ENCODE data around the gene CA9.

CA9 gene

GRCh38 chr9:35691757-35692301, 18.1 kb downstream of the CA9 start:
- DNase-seq: no peak

- DNase-seq: no peak
Observed at GRCh38 chr9:35695943-35696401, 22.2 kb downstream of the CA9 start.

GRCh38 chr9:35696520-35697215, 22.9 kb downstream of the CA9 start:
- peak; percentile 41 to 44 for DNase-seq

DNA sequence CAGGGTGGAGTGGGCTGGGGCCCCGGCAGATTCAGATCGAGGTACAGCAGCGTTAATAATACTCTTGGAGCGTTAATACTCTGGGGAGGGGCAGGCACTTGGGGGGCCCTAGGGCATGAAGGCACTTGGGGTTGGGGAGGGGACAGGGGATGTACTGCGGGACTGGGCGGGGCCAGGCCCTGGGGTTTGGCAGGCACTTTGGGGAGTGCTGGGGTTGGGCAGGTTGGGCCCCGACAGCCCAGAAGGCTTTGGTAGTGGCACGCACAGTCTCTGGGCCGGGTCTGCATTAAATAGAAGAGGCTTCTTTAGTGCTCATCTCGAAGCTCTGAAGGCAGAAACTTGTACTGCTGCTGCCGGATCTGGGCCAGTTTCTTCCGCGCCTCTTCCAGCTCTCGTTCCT, 23.8 kb downstream of the CA9 start:
- no peak for DNase-seq

- DNase-seq: no peak
Observed at GRCh38 chr9:35698231-35698630, 24.5 kb downstream of the CA9 start.

GRCh38 chr9:35700031-35700430, 26.3 kb downstream of the CA9 start:
- DNase-seq: no peak

GRCh38 chr9:35700942-35701341, 27.2 kb downstream of the CA9 start:
- DNase-seq: no peak

GRCh38 chr9:35702696-35703095, 29.0 kb downstream of the CA9 start:
- DNase-seq: no peak

DNA sequence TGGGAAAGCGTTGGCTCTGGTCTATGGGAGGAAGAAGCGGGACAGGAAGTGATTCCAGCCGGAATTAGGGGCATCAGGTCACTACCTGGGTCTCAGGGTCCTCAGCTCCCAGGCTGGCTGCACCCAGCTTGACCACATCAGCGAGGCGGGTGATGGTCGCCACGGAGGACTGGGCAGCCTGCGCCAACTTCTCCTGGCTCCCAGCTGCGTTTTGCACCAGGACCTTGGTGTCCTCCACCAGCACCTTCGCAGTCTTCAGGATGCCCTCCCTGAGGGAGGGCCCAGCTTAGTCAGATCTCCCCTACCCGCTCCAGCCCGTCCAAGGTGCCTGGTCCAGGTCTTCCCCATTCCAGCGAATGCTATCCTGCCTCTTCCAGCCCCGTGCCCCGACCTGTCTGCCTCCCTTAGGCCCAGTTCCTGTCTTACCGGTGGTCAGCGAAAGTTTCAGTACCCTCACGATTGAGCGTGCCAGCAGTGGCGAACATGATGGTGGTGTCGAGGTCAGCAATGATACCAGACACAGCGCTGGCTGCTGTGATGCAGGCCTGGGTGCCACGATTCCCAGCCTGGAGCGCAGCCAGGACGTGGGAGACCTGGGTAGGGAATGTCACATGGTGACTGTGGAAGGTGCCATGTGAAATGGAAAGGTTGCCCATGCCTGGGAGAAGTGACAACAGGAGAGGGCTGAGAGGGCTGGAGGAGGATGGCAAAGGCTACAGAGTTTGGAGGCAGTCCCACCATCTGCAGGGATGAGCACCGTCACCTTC, 30.4 kb downstream of the CA9 start:
- DNase-seq: no peak

DNA sequence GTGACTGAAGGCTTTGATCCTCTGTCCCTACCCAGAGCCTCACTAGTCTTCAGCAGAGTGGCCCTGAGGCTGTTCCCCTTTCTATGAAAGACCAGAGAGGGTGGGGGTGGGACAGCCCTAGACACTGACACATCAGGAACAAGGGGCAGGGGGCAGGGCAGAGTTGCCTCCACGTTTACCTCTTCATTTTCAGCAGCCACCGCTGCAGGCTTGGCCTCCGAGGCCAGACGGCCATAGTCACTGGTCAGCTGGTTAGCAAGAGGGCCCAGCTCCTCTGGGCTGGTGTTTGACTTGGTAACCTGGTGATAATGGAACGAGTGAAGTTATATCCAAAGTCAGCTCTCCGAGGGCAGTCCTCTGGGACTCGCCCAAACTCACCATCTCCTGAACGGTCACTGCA, 31.6 kb downstream of the CA9 start:
- no peak for DNase-seq

DNA sequence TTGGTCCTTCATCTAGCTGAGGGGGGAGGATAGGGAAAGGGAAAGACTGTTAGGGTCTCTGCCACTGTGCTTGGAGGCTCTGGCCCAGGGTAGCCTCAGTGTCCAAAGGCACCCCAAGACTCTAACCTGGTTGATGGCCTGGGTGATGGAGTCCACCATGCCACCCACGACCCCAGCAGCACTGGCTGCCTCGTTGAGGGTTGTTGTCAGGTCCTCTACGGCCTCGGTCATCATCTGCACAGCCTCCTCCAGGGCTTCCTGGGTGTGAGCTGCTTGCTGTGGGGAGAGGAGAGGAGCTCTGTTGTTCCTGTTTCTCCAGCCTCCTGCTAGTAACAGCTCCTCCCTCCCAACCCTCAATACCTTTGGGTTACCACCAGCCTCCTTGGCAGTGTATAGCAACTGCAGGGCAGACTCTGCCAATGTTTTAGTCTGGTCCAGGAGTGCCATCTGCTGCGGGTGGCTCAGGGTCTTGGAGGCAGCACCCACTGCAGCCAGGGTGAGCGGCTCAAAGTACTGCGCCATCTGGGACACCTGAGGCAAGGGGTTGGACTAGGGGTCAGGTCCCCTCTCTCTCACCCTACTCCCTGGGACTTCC, 32.2 kb downstream of the CA9 start:
- DNase-seq: no peak

- DNase-seq: no peak
Observed at GRCh38 chr9:35706951-35707350, 33.2 kb downstream of the CA9 start.

GRCh38 chr9:35708146-35708545, 34.4 kb downstream of the CA9 start:
- DNase-seq: no peak

- DNase-seq: no peak
Observed at GRCh38 chr9:35710818-35711500, 37.2 kb downstream of the CA9 start.

DNA sequence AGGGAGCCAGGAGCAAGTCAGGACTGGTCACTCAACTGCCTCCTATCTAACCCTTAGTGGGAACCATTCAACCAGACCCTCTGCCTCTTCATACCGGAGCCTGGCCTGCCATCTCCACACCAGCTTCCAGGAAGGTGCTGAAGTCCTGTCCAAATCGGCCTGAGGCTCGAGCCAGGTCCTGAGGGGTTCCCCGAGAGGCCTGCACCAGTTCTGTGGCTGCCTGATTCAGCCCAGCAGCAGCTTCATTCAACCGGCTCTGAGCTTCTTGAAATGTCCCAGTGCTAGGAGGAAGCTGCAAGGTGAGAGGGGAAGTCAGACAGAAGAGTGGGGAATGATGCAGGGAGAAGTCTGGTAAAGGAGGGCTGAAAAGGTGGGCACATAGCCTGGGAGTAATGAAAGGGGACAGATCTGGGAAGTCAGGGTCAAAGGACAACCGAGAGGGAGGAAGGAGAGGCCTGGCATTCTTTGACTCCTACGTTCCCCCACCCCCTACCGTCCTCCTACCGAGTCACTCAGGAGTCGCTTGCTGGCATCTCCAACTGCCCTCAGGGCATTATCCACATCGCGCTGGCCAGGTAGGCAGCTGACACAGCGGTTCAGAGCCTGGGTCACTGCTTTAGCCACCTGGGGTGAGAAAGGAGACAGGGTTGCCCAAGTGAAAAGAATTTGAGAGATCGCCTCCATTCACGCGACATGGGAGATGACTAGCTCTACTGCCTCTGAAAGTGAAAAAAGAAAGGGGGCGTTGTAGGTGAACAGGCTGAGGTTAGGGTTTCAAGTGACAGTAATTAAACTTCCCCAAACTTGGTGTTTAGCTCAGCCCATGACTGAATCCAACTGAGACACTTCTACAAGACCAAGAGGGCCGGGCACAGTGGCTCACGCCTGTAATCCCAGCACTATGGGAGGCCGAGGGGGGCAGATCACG, 38.0 kb downstream of the CA9 start:
- no peak for DNase-seq

- DNase-seq: no peak
Observed at GRCh38 chr9:35712762-35713400, 39.2 kb downstream of the CA9 start.

DNA sequence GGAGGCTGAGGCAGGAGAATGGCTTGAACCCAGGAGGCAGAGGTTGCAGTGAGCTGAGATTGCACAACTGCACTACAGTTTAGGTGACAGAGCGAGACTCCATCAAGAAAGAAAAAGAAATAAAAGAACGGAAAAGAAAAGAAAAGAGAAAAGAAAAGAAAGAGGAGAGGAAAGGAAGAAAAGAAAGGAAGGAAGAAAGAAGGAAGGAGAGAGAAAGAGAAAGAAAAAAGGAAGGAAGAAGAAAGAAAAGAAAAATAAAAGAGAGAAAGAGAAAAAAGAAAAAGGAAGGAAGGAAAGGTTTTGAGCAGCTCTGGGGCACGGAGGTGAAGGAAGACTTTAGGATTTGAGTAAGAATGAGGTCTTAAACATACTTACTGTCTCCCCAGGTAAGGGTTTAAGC, 39.9 kb downstream of the CA9 start:
- DNase-seq: no peak

DNA sequence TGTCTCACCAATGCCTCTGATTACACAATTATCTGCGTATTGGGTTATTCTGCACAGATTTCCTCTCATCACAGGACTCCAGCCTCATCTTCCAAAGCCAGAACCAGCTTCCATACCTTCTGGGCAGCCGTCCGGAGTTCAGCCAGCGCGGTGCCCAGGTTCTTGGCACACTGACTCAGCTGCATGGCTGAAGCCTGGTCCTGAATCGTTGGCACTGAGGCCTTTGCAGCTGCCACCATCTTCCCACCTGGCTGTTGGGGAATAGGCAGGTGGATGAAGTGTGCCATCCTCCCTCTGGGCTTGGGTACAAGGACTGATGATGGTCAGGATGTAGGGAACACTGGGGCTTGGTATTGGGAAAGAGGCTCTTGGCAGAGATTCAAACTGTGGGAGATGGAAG, 40.4 kb downstream of the CA9 start:
- DNase-seq: no peak

GRCh38 chr9:35714579-35715252, 41.0 kb downstream of the CA9 start:
- DNase-seq: no peak

DNA sequence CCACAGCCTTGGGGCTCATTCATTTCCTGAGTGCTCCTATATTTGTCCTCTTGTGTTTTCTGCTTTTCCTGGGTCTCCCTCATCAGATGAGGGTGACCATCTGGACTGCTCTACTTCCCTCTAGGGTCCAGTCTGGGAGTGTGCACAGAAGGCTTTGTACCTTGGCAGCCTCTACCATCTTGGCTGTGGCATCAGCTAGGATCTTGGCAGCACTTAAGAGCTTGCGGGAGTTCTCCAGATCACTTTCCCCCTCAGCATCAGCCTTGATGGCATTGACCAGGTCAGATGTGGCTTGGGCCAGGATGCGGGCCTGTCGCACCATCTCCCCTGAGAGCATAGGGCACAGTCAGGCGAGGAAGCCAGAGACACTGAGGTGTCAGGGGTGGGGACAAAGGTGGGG, 42.5 kb downstream of the CA9 start:
- no peak for DNase-seq
